Ovary (tissue), 3 donors: Measurements from ENCODE around the gene MSMB.

Experiments used
- POLR2A ChIP-seq: fragments of 450-650 bp; IDR thresholded peaks from one replicate; pipeline ENCODE4 v1.6.1; 2017; ENCODE audit warnings: antibody characterized with exemption, mild to moderate bottlenecking, moderate library complexity
- TF ChIP-seq, protein P1 (sequence below), 3 donors: fragments of 450-650 bp in 2 of 3; fragments of 200-600 bp in 1 of 3; IDR thresholded peaks; one replicate each; pipeline versions ENCODE4 v1.5.1 to v1.8.0; 2016 to 2022; ENCODE audit warnings: antibody characterized with exemption in 3 of 3, mild to moderate bottlenecking in 1 of 3
- donor health status: DM: no; HTN: no; CAD: no.

GRCh38 chr10:46026106-46026505 is 20.0 kb downstream of the MSMB start:
- TF ChIP-seq, protein P1, sequence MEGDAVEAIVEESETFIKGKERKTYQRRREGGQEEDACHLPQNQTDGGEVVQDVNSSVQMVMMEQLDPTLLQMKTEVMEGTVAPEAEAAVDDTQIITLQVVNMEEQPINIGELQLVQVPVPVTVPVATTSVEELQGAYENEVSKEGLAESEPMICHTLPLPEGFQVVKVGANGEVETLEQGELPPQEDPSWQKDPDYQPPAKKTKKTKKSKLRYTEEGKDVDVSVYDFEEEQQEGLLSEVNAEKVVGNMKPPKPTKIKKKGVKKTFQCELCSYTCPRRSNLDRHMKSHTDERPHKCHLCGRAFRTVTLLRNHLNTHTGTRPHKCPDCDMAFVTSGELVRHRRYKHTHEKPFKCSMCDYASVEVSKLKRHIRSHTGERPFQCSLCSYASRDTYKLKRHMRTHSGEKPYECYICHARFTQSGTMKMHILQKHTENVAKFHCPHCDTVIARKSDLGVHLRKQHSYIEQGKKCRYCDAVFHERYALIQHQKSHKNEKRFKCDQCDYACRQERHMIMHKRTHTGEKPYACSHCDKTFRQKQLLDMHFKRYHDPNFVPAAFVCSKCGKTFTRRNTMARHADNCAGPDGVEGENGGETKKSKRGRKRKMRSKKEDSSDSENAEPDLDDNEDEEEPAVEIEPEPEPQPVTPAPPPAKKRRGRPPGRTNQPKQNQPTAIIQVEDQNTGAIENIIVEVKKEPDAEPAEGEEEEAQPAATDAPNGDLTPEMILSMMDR (IDR thresholded peaks at IDR 0.05): no peak
- TF ChIP-seq POLR2A: no peak
